Measurements from ENCODE around the gene CREG2.

CREG2 gene, protein sequence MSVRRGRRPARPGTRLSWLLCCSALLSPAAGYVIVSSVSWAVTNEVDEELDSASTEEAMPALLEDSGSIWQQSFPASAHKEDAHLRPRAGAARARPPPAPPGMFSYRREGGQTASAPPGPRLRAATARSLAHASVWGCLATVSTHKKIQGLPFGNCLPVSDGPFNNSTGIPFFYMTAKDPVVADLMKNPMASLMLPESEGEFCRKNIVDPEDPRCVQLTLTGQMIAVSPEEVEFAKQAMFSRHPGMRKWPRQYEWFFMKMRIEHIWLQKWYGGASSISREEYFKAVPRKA

DNA sequence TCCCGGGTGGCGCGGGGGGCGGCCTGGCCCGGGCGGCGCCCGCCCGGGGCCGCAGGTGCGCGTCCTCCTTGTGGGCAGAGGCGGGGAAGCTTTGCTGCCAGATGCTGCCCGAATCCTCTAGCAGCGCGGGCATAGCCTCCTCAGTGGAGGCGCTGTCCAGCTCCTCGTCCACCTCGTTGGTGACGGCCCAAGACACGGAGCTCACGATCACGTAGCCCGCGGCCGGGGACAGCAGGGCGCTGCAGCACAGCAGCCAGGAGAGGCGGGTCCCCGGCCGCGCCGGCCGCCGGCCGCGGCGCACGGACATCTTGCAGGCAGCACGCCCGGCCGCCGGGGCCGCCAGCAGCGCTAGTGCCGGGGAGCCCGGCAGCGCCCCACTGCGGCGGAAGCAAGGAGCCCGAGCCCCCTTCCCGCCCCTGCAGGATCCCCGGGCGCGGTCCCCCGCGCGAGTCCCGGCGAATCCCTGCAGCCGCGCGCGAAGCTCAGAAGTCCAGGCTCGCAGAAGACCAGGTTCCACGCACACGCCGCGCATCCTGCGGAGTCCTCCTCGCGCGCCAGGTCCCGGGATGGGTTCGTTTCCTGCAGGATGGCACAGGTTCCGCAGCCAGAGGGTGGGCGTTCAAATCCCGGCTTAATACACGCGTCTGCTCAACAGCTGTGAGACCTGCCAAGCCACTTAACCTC lies at the start of gene CREG2:
Gene CREG2 (minus strand): TSS at position 353 of the 684 bp plus-strand sequence. CDS start 46 bp downstream, at position 307.
- TF ChIP-seq, protein P1, sequence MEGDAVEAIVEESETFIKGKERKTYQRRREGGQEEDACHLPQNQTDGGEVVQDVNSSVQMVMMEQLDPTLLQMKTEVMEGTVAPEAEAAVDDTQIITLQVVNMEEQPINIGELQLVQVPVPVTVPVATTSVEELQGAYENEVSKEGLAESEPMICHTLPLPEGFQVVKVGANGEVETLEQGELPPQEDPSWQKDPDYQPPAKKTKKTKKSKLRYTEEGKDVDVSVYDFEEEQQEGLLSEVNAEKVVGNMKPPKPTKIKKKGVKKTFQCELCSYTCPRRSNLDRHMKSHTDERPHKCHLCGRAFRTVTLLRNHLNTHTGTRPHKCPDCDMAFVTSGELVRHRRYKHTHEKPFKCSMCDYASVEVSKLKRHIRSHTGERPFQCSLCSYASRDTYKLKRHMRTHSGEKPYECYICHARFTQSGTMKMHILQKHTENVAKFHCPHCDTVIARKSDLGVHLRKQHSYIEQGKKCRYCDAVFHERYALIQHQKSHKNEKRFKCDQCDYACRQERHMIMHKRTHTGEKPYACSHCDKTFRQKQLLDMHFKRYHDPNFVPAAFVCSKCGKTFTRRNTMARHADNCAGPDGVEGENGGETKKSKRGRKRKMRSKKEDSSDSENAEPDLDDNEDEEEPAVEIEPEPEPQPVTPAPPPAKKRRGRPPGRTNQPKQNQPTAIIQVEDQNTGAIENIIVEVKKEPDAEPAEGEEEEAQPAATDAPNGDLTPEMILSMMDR (IDR thresholded peaks at IDR 0.05; ENCODE audit: low read depth, low read length) = peak; percentile 35; the same call in 1 of the 2 replicates
- DNase-seq (ENCODE audit: extremely low read depth, low read depth) = no peak

DNA sequence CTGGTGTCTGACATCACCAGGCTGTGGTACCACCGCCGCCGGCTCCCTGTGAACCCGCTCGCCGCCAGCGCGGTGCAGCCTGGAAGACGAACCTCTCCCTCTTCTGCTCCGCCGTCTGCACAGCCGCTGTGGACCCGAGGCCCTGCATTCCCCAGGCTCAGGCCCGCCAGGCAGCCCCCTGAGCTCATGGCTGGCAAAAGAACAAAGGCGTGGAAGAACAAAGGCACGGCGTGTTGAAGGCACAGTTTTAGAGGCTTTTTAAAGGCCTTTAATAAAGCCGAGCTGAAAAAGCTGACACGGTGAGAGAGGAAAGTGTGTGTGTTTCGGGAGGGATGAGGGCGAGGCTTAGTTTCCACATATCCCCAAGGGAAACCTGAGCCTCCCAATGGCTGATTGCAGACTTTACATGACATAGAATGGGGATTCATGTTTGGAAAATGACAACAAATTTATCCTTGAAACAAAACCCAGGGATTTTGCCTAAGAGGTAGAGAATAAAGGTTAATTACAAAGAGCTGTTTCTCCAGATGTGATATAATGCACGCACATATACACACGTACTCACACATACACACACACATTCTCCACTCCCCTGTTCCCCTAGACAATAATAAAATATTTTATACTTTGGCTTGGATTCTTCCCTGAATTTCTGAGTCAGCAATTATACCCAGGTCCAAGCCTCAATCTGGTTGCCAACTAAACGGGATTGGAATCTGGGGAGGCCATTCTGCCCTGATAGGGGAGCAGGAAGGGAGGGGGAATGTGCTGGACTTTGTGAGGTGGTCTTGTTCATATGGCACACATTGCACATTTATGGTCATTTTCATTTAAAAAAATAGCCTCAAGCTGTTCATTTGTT lies 47.9 kb upstream of the CREG2 start:
- DNase-seq (ENCODE audit: extremely low read depth, low read depth) = peak; percentile 55

DNA sequence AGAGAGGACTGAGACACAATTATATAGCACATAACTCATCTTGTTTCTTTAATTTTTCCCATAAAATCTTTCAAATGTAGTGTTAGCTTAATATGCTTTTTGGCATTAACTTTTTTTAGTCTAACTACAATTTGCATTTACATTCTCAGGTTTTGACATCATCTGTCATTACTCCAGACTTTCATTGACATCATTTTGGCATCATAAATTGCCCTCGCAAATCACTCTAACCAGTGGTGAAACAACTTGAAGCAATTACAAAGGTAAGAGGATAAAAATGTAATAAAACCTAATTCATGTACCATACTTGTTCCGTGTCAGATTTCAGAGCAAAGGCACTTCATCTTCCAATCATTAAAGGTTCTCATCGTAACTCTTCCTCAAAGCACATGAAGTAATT lies 46.2 kb upstream of the CREG2 start:
- DNase-seq (ENCODE audit: extremely low read depth, low read depth) = no peak
- TF ChIP-seq, protein P1 (IDR thresholded peaks at IDR 0.05; ENCODE audit: low read depth, low read length) = no peak

More for the DNA sequence above, 47.9 kb upstream of the CREG2 start:
- TF ChIP-seq, protein P1 (IDR thresholded peaks at IDR 0.05; ENCODE audit: low read depth, low read length) = no peak

DNA sequence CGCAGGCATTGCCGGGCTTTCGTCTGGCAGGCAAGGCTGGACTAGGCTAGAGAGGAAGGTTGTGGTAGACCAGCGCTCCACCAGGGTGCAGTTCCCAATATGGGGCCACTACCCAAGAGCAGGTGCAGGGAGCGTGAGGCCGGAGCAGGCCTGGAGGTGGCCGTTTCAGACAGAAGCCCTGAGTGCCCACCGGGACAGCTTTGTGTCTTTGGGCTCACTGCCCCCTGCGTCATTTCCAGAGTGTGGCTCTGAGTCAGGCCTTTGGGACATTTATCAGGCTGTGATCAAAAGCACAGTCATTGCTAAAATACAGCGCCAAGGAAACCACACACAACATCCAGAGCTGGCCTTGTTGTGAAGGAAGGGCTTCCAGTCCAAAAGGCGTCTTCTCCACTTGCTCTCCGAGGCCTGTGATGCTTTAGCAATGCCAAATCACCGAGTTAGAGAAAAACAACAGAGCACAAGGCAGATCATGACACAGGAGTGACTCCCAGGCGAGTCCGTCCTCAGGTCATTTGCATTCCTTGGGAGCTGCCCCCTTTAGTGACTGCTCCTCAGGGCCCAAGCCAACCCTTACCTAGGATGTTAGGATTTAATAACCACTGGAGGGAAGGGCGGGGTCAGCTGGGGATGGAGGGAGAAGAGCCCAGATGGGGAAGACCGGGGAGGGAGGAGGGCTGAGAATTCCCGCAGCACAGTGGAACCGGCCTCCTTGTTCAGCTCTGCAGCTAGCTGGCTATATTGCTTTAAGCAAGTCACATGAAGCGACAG lies 45.3 kb upstream of the CREG2 start:
- TF ChIP-seq, protein P1 (IDR thresholded peaks at IDR 0.05; ENCODE audit: low read depth, low read length) = no peak
- no peak for DNase-seq (ENCODE audit: extremely low read depth, low read depth)

DNA sequence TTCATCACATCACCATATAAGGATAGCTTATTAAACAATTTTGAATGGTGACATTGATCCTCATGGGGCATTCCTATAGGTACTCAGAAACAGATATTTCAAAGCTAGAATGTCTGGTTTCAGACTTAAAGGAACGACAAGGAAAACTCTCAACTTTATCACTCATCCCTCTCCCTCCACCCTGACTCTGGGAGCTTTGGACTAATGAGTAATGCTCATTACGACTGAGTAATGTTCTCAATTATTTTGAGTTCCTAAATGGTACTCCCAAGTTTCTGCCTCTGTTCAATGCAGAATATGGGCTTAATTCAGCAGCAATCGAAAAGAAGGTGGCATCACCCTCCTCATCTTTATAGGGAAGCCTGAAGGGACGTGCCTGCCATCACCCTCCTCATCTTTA lies 44.2 kb upstream of the CREG2 start:
- DNase-seq (ENCODE audit: extremely low read depth, low read depth) = no peak
- TF ChIP-seq, protein P1 (IDR thresholded peaks at IDR 0.05; ENCODE audit: low read depth, low read length) = no peak

DNA sequence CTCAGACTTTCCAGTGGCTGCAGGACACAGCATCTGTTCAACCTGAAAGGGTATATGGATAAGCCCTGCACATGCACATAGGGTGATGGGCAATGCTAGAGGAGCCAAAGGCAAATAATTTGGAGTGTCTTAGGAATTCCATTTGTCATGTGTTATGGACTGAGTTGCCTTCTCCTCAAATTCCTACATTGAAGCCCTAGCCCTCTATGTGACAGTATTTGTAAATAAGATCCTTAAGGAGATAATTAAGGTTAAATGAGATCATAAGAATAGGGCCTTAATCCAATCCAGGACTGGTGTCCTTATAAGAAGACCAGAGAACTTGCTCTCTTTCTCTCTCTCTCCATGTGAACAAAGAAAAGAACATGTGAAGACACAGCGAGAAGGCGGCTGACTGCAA lies 42.9 kb upstream of the CREG2 start:
- DNase-seq (ENCODE audit: extremely low read depth, low read depth) = no peak
- TF ChIP-seq, protein P1 (IDR thresholded peaks at IDR 0.05; ENCODE audit: low read depth, low read length) = no peak

Measured in AG09319 (cell line).